ENCODE results near the gene ABCC1. TPM values are rescaled to one million over a fixed set of nuclear protein-coding genes. Genes with fewer than 3 reads are reported as not detected.

Gene ABCC1
- total and polyA plus RNA-seq, 2 of the 8 experiments (the other 6 are each of a cell fraction or from before 2014, with no cell fraction given), result 42.6 to 66.8 TPM

DNA sequence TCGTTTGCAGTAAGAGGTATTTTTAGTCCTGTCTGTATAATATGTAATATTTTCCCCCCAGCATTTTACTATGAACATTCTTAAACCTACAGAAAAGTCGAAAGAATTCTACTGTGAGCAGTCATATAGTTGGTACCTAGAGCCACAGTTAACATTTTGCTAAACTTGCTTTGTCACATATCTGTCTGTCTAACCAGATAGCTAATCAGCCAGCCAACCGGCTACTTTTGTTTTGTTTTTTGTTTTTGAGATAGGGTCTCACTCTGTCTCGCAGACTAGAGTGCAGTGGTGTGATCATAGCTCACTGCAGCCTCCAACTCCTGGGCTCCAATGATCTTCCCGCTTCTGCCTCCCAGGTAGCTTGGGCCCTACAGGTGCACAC, 73.3 kb downstream of the ABCC1 start:
- Histone ChIP-seq H4K20me1 (replicated peaks in 1 of 2; ENCODE audit: control insufficient read depth in 1 of 2, insufficient read depth in 2 of 2, low read length in 2 of 2) (peaks cover 10 to 13% of the 10 kb centered on the region in 2 experiments), H4K5ac (ENCODE audit: insufficient read length, low read depth, low read length) (no peak overlapping the region), H3K9me3 (ENCODE audit: insufficient read depth in 2 of 2, low read depth in 1 of 2, low read length in 1 of 2) (no peaks in the 10 kb centered on the region), H3K18ac (ENCODE audit: extremely low read depth, low read length) (no peak overlapping the region), H4K91ac (replicated peaks; ENCODE audit: insufficient read length, low read length) (no peak overlapping the region), H3K56ac (replicated peaks; ENCODE audit: insufficient read length, low read depth, low read length) (no peak overlapping the region), H3K14ac (ENCODE audit: insufficient read length) (no peak overlapping the region), H3K4ac (replicated peaks; ENCODE audit: insufficient read length, low read depth, low read length) (no peak overlapping the region), H2AK5ac (ENCODE audit: low read depth, low read length) (no peak overlapping the region), H2BK15ac (ENCODE audit: low read length) (no peak overlapping the region), H2AFZ (ENCODE audit: low read length) (no peak overlapping the region), H3K27me3 (replicated peaks in 1 of 4; ENCODE audit: control insufficient read depth in 3 of 4, extremely low read depth in 1 of 4, insufficient read depth in 3 of 4, low read length in 3 of 4) (no peaks in the 10 kb centered on the region), H3K4me3 (ENCODE audit: extremely low read depth in 1 of 4, insufficient read depth in 2 of 4, low read depth in 3 of 4, low read length in 4 of 4) (no peak overlapping the region), H3K9ac (replicated peaks in 1 of 4; ENCODE audit: extremely low read depth in 1 of 4, low read depth in 3 of 4, low read length in 3 of 4) (no peak overlapping the region), H2BK20ac (ENCODE audit: low read length) (no peak overlapping the region), H3K23ac (ENCODE audit: insufficient read length) (no peak overlapping the region), H2BK12ac (ENCODE audit: low read depth, low read length) (no peak overlapping the region), H3K36me3 (ENCODE audit: control insufficient read depth in 2 of 4, insufficient read depth in 4 of 4, low read length in 3 of 4) (peaks cover 0 to 20% (median 10%) of the 10 kb centered on the region in 4 experiments; a peak in 6 of 8 replicates), H3K4me1 (replicated peaks in 1 of 4; ENCODE audit: control insufficient read depth in 3 of 4, insufficient read depth in 4 of 4, low read length in 3 of 4) (peaks cover 0 to under 1% (median 0%) of the 10 kb centered on the region in 4 experiments; a peak in 2 of 7 replicates), H3K27ac (ENCODE audit: low read depth, low read length) (no peak overlapping the region), H2BK120ac (replicated peaks; ENCODE audit: low read depth, low read length) (no peak overlapping the region), H3K4me2 (ENCODE audit: insufficient read depth in 1 of 2, low read depth in 2 of 2, low read length in 2 of 2) (no peak overlapping the region), H3K79me2 (ENCODE audit: control insufficient read depth in 1 of 2, insufficient read depth in 2 of 2, low read length in 2 of 2) (peaks cover 0 to 11% of the 10 kb centered on the region in 2 experiments; a peak in 2 of 4 replicates), H3K79me1 (ENCODE audit: low read depth, low read length) (peaks cover 2% of the 10 kb centered on the region; the same call in 1 of the 2 replicates), H2BK5ac (ENCODE audit: low read depth, low read length) (no peak overlapping the region), H4K8ac (ENCODE audit: extremely low read depth, insufficient read depth, low read length) (no peak overlapping the region), H3K23me2 (ENCODE audit: low read depth, low read length) (no peaks in the 10 kb centered on the region)
- DNase-seq (ENCODE audit: low read depth in 1 of 2, low spot score in 2 of 2), result no peak
- ChIA-PET CTCF (ENCODE audit: partially characterized antibody) (no interaction called here), POLR2A (ENCODE audit: partially characterized antibody) (interaction anchor here (0.7 to 1.4 kb wide), 5 partner anchors 8 to 45 kb away, joined by 3 to 6 read pairs (median 3); no protein-coding TSS in a partner anchor)
- FAIRE-seq, result no peak
- WGBS, 2 experiments (ENCODE audit: extremely low coverage in 1 of 2, insufficient coverage in 1 of 2, insufficient read length in 1 of 2, insufficient replicate concordance in 2 of 2, low coverage in 1 of 2, low lambda C conversion rate in 2 of 2, missing lambda C conversion rate in 1 of 2), result 80% methylated on average over 5 of the region's 5 CpGs; no CpG with 5 or more reads in 1 of the 2 experiments
- no peak for TF ChIP-seq SRF (IDR thresholded peaks at IDR 0.05; ENCODE audit: low read depth, low read length)
- TF ChIP-seq EP300 (IDR thresholded peaks at IDR 0.05; ENCODE audit: borderline replicate concordance in 1 of 2, low read depth in 2 of 2, low read length in 2 of 2), result no peak
- no peak for TF ChIP-seq TCF12 (IDR thresholded peaks at IDR 0.05; ENCODE audit: low read depth, low read length)
- no peak for TF ChIP-seq ASH2L (IDR thresholded peaks at IDR 0.05; ENCODE audit: low read length)
- TF ChIP-seq JUND (IDR thresholded peaks at IDR 0.05; ENCODE audit: low read length), result no peak
- no peak for TF ChIP-seq BRCA1 (IDR thresholded peaks at IDR 0.05; ENCODE audit: low read depth, low read length)
- TF ChIP-seq BCL11A (IDR thresholded peaks at IDR 0.05; ENCODE audit: low read depth in 2 of 2, low read length in 2 of 2), result no peak
- TF ChIP-seq, protein P1, sequence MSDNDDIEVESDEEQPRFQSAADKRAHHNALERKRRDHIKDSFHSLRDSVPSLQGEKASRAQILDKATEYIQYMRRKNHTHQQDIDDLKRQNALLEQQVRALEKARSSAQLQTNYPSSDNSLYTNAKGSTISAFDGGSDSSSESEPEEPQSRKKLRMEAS (IDR thresholded peaks at IDR 0.05), result no peak
- TF ChIP-seq POU5F1 (IDR thresholded peaks at IDR 0.05; ENCODE audit: low read depth, low read length), result no peak
- TF ChIP-seq, protein P2, sequence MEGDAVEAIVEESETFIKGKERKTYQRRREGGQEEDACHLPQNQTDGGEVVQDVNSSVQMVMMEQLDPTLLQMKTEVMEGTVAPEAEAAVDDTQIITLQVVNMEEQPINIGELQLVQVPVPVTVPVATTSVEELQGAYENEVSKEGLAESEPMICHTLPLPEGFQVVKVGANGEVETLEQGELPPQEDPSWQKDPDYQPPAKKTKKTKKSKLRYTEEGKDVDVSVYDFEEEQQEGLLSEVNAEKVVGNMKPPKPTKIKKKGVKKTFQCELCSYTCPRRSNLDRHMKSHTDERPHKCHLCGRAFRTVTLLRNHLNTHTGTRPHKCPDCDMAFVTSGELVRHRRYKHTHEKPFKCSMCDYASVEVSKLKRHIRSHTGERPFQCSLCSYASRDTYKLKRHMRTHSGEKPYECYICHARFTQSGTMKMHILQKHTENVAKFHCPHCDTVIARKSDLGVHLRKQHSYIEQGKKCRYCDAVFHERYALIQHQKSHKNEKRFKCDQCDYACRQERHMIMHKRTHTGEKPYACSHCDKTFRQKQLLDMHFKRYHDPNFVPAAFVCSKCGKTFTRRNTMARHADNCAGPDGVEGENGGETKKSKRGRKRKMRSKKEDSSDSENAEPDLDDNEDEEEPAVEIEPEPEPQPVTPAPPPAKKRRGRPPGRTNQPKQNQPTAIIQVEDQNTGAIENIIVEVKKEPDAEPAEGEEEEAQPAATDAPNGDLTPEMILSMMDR (IDR thresholded peaks at IDR 0.05; ENCODE audit: control extremely low read depth in 1 of 3, insufficient read depth in 1 of 3, low read depth in 1 of 3, low read length in 3 of 3), result no peak
- no peak for TF ChIP-seq SUZ12 (IDR thresholded peaks at IDR 0.05; ENCODE audit: low read length)
